ENCODE data around the gene PAXX.

The PAXX gene

DNA sequence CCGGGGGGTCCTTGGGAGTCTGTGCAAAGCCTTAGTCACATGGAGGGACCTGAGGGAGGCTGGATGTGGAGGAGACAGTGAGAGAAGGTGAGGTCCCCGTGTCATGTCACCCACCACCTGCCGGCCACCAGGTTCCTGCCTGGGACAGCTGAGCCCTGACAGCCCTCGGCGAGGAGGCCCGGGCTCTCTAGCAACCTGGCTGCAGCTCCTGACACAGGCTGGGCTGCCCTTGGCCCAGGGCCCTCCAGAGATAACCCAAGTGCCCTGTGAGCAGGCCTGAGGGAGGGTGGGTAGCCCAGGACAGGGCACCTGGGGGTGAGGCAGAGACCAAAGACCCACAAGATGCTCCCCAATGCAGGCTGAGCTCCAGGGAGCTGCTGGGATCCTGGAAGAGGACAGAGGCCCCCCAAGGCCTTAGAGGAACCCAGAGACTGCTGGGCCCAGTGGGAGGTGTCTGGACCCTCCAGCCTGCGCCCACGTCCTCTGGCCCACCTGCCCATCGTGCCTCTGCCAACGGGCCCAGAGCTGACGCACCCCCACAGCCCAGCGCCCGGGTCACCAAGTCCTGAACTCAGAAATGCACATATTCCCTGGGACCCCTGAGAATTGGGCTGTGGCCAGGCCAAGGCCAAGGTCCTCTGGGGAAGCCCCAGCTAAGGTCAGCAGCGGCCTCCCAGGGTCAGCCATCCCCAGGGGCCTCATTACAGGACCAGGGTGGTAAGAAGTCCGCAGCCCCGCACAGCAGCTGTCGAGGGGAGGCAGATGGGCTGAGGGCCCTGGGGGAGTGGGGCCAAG lies 23.7 kb upstream of the PAXX start:
- H3K27ac Mint-ChIP-seq: no peak overlapping the region
- peaks cover 16% of the 10 kb centered on the region for H3K4me1 Mint-ChIP-seq (ENCODE audit: low read depth)
- no peak for DNase-seq (ENCODE audit: low spot score)
- no peaks in the 10 kb centered on the region for H3K9me3 Mint-ChIP-seq
- peaks cover 5% of the 10 kb centered on the region for H3K27me3 Mint-ChIP-seq (ENCODE audit: low read depth)
- H3K36me3 Mint-ChIP-seq (ENCODE audit: low read depth): no peaks in the 10 kb centered on the region
- no peak overlapping the region for H3K4me3 Mint-ChIP-seq

GRCh38 chr9:136969150-136969549 lies 23.1 kb upstream of the PAXX start:
- no peak for DNase-seq (ENCODE audit: low spot score)
- Mint-ChIP-seq H3K36me3 (ENCODE audit: low read depth) (no peaks in the 10 kb centered on the region), H3K9me3 (no peaks in the 10 kb centered on the region)

DNA sequence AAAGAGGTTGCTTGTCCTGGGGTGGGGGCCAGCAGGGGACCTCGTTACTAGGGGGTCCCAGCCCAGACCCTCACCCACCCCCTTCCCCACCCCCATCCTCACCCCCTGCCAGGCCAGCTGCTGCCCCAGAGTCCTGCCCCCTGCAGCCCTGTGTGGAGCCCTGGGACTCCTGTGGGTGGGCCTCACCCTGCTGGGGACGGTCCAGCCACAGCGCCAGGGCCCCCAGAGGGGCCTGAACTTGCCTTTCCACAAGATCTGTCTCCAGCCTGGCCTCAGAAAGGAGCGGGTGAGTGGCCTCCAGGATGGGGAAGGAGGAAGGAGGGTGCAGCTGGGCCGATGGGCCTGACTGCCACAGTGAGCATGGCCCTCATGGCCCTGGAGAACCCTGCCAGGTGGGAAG lies 22.4 kb upstream of the PAXX start:
- H3K27ac Mint-ChIP-seq: no peak overlapping the region
- H3K4me3 Mint-ChIP-seq: no peak overlapping the region
- H3K36me3 Mint-ChIP-seq (ENCODE audit: low read depth): no peaks in the 10 kb centered on the region
- no peak for DNase-seq (ENCODE audit: low spot score)
- no peaks in the 10 kb centered on the region for H3K9me3 Mint-ChIP-seq
- H3K4me1 Mint-ChIP-seq (ENCODE audit: low read depth): peaks cover 11% of the 10 kb centered on the region
- peaks cover 5% of the 10 kb centered on the region for H3K27me3 Mint-ChIP-seq (ENCODE audit: low read depth)

More at GRCh38 chr9:136969150-136969549, 23.1 kb upstream of the PAXX start:
- Mint-ChIP-seq H3K4me3 (no peak overlapping the region), H3K27me3 (ENCODE audit: low read depth) (peaks cover 5% of the 10 kb centered on the region), H3K27ac (no peak overlapping the region), H3K4me1 (ENCODE audit: low read depth) (peaks cover 16% of the 10 kb centered on the region)

- Mint-ChIP-seq H3K4me3 (no peak overlapping the region), H3K9me3 (no peaks in the 10 kb centered on the region), H3K27me3 (ENCODE audit: low read depth) (peaks cover 7% of the 10 kb centered on the region), H3K36me3 (ENCODE audit: low read depth) (no peaks in the 10 kb centered on the region), H3K27ac (no peak overlapping the region), H3K4me1 (ENCODE audit: low read depth) (peaks cover 13% of the 10 kb centered on the region)
- no peak for DNase-seq (ENCODE audit: low spot score)
Measured at GRCh38 chr9:136970361-136970760, 21.9 kb upstream of the PAXX start.

DNA sequence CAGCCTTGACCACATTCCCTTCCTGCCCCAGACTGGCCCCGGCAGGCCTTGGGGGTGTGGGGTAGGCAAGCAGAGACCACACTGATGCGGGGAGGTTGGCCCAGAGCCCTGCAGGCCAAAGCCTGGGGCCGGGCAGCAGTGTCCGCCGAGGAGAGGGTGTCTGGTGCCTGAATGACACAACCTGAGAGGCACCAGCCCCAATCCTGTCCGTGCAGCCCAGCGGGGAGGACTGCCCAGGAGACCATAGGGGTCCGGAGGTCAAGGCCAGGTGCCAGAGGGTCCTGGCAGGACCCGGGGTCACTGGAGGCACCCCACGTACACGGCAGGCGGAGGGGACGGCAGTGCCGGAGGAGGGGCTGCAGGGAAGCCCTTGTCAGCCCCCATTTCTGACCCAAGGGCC lies 20.5 kb upstream of the PAXX start:
- peaks cover 6% of the 10 kb centered on the region for H3K4me1 Mint-ChIP-seq (ENCODE audit: low read depth)
- no peaks in the 10 kb centered on the region for H3K9me3 Mint-ChIP-seq
- no peak for DNase-seq (ENCODE audit: low spot score)
- H3K36me3 Mint-ChIP-seq (ENCODE audit: low read depth): no peaks in the 10 kb centered on the region
- H3K27me3 Mint-ChIP-seq (ENCODE audit: low read depth): peaks cover 2% of the 10 kb centered on the region
- H3K27ac Mint-ChIP-seq: no peak overlapping the region
- no peak overlapping the region for H3K4me3 Mint-ChIP-seq

DNA sequence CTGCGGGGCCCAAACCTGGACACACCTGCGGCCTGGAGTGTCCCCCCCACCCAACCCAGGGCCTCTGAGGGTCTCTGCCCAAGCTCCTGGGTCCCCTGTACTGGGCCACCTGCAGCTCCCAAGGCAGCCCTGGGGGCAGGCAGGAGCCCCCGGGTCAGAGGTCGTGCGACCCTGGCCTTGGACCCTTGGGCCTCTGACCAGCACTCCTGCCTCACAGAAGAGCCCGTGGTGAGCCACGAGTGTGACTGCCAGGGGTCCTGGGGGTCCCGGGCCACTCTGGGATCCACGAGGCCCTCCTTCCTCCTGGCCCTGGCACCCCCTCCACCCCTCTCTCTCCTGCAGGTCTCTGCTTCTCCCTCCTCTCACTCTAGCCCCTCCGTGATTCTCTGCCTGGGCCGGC lies 19.9 kb upstream of the PAXX start:
- Mint-ChIP-seq H3K4me1 (ENCODE audit: low read depth) (peaks cover 6% of the 10 kb centered on the region), H3K4me3 (no peak overlapping the region), H3K36me3 (ENCODE audit: low read depth) (no peaks in the 10 kb centered on the region), H3K27me3 (ENCODE audit: low read depth) (peaks cover 2% of the 10 kb centered on the region), H3K9me3 (no peaks in the 10 kb centered on the region), H3K27ac (no peak overlapping the region)
- DNase-seq (ENCODE audit: low spot score): no peak

GRCh38 chr9:136972743-136973142 lies 19.5 kb upstream of the PAXX start:
- Mint-ChIP-seq H3K27ac (no peak overlapping the region), H3K27me3 (ENCODE audit: low read depth) (peaks cover 2% of the 10 kb centered on the region), H3K4me3 (no peak overlapping the region), H3K9me3 (no peaks in the 10 kb centered on the region), H3K36me3 (ENCODE audit: low read depth) (no peaks in the 10 kb centered on the region), H3K4me1 (ENCODE audit: low read depth) (peaks cover 6% of the 10 kb centered on the region)
- DNase-seq (ENCODE audit: low spot score): no peak

GRCh38 chr9:136973618-136974617 lies 18.3 kb upstream of the PAXX start:
- Mint-ChIP-seq H3K27me3 (ENCODE audit: low read depth) (peaks cover 2% of the 10 kb centered on the region), H3K4me1 (ENCODE audit: low read depth) (peaks cover 6% of the 10 kb centered on the region), H3K9me3 (no peaks in the 10 kb centered on the region), H3K27ac (no peak overlapping the region), H3K4me3 (no peak overlapping the region), H3K36me3 (ENCODE audit: low read depth) (no peaks in the 10 kb centered on the region)
- DNase-seq (ENCODE audit: low spot score): no peak

GRCh38 chr9:136974817-136975535 lies 17.2 kb upstream of the PAXX start:
- Mint-ChIP-seq H3K36me3 (ENCODE audit: low read depth) (no peaks in the 10 kb centered on the region), H3K9me3 (no peaks in the 10 kb centered on the region), H3K27me3 (ENCODE audit: low read depth) (peaks cover 2% of the 10 kb centered on the region), H3K4me3 (peak overlapping the region; percentile 45), H3K4me1 (ENCODE audit: low read depth) (peaks cover 6% of the 10 kb centered on the region), H3K27ac (no peak overlapping the region)
- DNase-seq (ENCODE audit: low spot score): no peak

GRCh38 chr9:136975644-136976043 lies 16.6 kb upstream of the PAXX start:
- H3K36me3 Mint-ChIP-seq (ENCODE audit: low read depth): no peaks in the 10 kb centered on the region
- H3K9me3 Mint-ChIP-seq: no peaks in the 10 kb centered on the region
- H3K4me1 Mint-ChIP-seq (ENCODE audit: low read depth): peaks cover 6% of the 10 kb centered on the region
- H3K27me3 Mint-ChIP-seq (ENCODE audit: low read depth): peaks cover 2% of the 10 kb centered on the region
- no peak overlapping the region for H3K27ac Mint-ChIP-seq
- peak overlapping the region; percentile 45 for H3K4me3 Mint-ChIP-seq
- DNase-seq (ENCODE audit: low spot score): no peak

DNA sequence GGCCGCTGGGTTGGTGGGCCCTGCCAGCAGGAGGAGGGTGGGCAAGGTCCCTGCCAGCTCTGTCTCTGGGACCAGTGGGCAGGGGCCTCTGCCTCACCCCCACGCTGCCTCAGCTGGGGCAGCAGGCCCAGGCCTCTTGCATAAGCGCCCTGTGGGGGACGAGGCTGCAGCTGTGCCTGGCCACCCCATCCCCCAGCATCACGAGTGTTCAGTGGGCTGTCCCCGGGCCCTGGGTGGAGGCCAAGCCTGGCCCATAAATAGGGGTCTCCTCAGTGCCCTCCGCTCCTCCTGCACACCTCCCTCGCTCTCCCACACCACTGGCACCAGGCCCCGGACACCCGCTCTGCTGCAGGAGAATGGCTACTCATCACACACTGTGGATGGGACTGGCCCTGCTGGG lies 15.0 kb upstream of the PAXX start, which contains the start of gene PTGDS:
PTGDS (plus strand) TSS at position 282 of the 400 bp plus-strand sequence; CDS start at position 357, 75 bp downstream.
- H3K9me3 Mint-ChIP-seq: no peaks in the 10 kb centered on the region
- H3K27me3 Mint-ChIP-seq (ENCODE audit: low read depth): peaks cover 2% of the 10 kb centered on the region
- no peak within 1 kb of the TSS for H3K27ac Mint-ChIP-seq
- H3K4me1 Mint-ChIP-seq (ENCODE audit: low read depth): peaks cover 6% of the 10 kb centered on the region
- no peak within 1 kb of the TSS for H3K4me3 Mint-ChIP-seq
- DNase-seq (ENCODE audit: low spot score): no peak
- H3K36me3 Mint-ChIP-seq (ENCODE audit: low read depth): no peaks in the 10 kb centered on the region

DNA sequence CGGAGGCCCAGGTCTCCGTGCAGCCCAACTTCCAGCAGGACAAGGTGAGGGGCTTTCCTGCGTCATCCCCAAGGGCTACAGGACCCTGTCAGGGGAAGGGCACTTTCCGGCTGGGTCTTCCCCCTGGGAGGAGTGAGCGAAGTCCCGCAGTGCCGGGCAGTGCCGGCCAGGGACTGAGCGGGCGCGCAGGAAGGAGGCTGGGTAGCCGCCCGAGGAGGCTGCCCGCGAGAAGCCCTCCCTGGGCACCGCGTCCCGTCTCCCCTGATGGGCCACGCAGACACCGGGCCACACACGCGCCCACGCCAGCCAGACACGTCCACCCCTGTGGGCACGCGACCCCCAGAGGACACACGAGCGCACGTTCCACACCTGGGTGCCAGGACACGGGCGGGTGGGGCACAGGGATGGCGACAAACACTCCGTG lies 14.6 kb upstream of the PAXX start:
- Mint-ChIP-seq H3K4me3 (no peak overlapping the region), H3K4me1 (ENCODE audit: low read depth) (peaks cover 6% of the 10 kb centered on the region), H3K36me3 (ENCODE audit: low read depth) (no peaks in the 10 kb centered on the region), H3K9me3 (no peaks in the 10 kb centered on the region), H3K27me3 (ENCODE audit: low read depth) (peaks cover 2% of the 10 kb centered on the region), H3K27ac (no peak overlapping the region)
- no peak for DNase-seq (ENCODE audit: low spot score)

DNA sequence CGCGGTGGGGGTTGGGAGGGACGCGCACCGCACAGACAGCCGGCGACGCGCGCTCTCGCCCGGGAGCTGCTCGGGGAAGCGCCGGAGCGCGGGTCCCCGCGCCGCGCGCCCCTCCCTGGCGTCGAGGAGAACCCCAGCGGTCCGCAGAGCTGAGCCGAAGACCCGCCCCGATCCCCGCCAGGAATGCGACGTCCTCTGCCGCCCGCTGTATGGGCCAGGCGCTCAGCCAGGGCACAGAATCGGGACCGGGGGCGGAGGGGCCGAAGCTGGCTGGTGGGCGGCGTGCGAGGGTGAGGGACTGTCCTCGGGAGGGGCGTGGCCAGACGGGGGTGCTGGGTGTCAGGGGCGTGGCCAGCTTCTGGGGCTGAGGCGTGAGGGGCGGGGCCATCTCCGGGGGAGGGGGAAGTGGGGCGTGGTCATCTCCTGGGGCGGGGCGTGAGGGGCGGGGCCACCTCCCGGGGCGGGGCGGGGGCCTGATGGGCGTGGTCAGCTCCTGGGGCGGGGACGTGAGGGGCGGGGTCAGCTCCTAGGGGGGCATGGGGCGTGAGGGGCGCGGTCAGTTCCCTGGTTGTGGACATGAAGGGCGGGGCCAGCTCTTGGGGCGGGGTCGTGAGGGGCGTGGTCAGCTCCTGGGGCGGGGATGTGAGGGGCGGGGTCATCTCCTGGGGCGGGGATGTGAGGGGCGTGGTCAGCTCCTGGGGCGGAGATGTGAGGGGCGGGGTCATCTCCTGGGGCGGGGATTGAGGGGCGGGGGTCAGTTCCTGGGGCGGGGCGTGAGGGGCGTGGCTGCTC lies 14.0 kb upstream of the PAXX start:
- no peaks in the 10 kb centered on the region for H3K9me3 Mint-ChIP-seq
- no peak overlapping the region for H3K27ac Mint-ChIP-seq
- H3K36me3 Mint-ChIP-seq (ENCODE audit: low read depth): no peaks in the 10 kb centered on the region
- H3K27me3 Mint-ChIP-seq (ENCODE audit: low read depth): peaks cover 5% of the 10 kb centered on the region
- H3K4me3 Mint-ChIP-seq: no peak overlapping the region
- DNase-seq (ENCODE audit: low spot score): peak; percentile 57
- H3K4me1 Mint-ChIP-seq (ENCODE audit: low read depth): peaks cover 6% of the 10 kb centered on the region
